ENCODE data around the gene CYP39A1.

The CYP39A1 gene

DNA sequence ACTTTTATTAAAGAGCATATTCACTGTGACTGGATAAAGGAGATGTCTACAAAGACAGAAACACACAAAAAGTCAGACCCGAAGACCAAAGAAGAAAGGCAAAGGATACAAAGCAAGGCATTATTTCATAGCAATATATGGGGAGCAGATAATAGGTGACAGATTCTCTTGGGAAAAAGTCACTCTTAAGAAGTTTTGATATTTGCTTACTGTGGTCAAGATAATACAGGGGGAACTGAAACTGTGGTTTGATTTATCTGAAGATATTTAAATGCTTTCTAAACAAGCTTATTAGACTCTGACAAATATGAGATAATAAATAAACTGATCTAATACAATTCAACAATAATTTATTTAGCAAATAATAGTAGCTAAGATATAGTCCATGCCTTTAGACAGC is 14.7 kb downstream of the CYP39A1 start:
- Histone ChIP-seq H3K27ac (ENCODE audit: low read depth, low read length, poor library complexity, severe bottlenecking) (peak overlapping the region; percentile 89), H4K20me1 (ENCODE audit: insufficient read depth, low read length) (no peaks in the 10 kb centered on the region), H3K9me3 (ENCODE audit: low read length) (no peaks in the 10 kb centered on the region), H3K4me3 (ENCODE audit: low read depth, low read length, poor library complexity, severe bottlenecking) (peak overlapping the region; percentile 40), H3F3A (ENCODE audit: insufficient read depth, low read length) (no peaks in the 10 kb centered on the region), H3K27me3 (ENCODE audit: insufficient read depth, low read length) (no peaks in the 10 kb centered on the region), H3K4me2 (ENCODE audit: low read length) (peak overlapping the region; percentile 65), H3K36me3 (ENCODE audit: insufficient read depth, low read length) (0 out of 2 replicates have a peak, but pooled peaks cover 7% of the 10 kb centered on the region), H3K4me1 (ENCODE audit: insufficient read depth, low read length, severe bottlenecking) (peaks cover 71% of the 10 kb centered on the region), H2AFZ (ENCODE audit: low read length) (no peak overlapping the region), H3K9ac (ENCODE audit: low read length) (peak overlapping the region; percentile 53), H3K9me2 (ENCODE audit: low read depth, low read length) (no peaks in the 10 kb centered on the region), H3K79me2 (ENCODE audit: insufficient read depth, low read length) (no peaks in the 10 kb centered on the region)
- TF ChIP-seq CTCF (IDR thresholded peaks at IDR 0.05; ENCODE audit: low read length) (no peak), EZH2 (IDR thresholded peaks at IDR 0.05; ENCODE audit: borderline replicate concordance, low read length) (no peak)

GRCh38 chr6:46637145-46637544 is 15.5 kb downstream of the CYP39A1 start:
- H3K4me2 ChIP-seq (ENCODE audit: low read length) = peak overlapping the region; percentile 65
- H3K27me3 ChIP-seq (ENCODE audit: insufficient read depth, low read length) = no peaks in the 10 kb centered on the region
- no peaks in the 10 kb centered on the region for H3K79me2 ChIP-seq (ENCODE audit: insufficient read depth, low read length)
- H3K4me1 ChIP-seq (ENCODE audit: insufficient read depth, low read length, severe bottlenecking) = peaks cover 69% of the 10 kb centered on the region
- H3K36me3 ChIP-seq (ENCODE audit: insufficient read depth, low read length) = 0 out of 2 replicates have a peak, but pooled peaks cover 7% of the 10 kb centered on the region
- no peak for TF ChIP-seq EZH2 (IDR thresholded peaks at IDR 0.05; ENCODE audit: borderline replicate concordance, low read length)
- no peak for TF ChIP-seq CTCF (IDR thresholded peaks at IDR 0.05; ENCODE audit: low read length)
- H3K9me2 ChIP-seq (ENCODE audit: low read depth, low read length) = no peaks in the 10 kb centered on the region
- peak overlapping the region; percentile 53 for H3K9ac ChIP-seq (ENCODE audit: low read length)
- peak overlapping the region; percentile 40 for H3K4me3 ChIP-seq (ENCODE audit: low read depth, low read length, poor library complexity, severe bottlenecking)
- peak overlapping the region; percentile 89 for H3K27ac ChIP-seq (ENCODE audit: low read depth, low read length, poor library complexity, severe bottlenecking)
- H3K9me3 ChIP-seq (ENCODE audit: low read length) = no peaks in the 10 kb centered on the region
- H4K20me1 ChIP-seq (ENCODE audit: insufficient read depth, low read length) = no peaks in the 10 kb centered on the region
- H3F3A ChIP-seq (ENCODE audit: insufficient read depth, low read length) = no peaks in the 10 kb centered on the region
- no peak overlapping the region for H2AFZ ChIP-seq (ENCODE audit: low read length)

GRCh38 chr6:46635462-46635861 is 17.2 kb downstream of the CYP39A1 start:
- no peak for TF ChIP-seq CTCF (IDR thresholded peaks at IDR 0.05; ENCODE audit: low read length)
- TF ChIP-seq EZH2 (IDR thresholded peaks at IDR 0.05; ENCODE audit: borderline replicate concordance, low read length) = no peak
- no peaks in the 10 kb centered on the region for H3K9me3 ChIP-seq (ENCODE audit: low read length)
- no peaks in the 10 kb centered on the region for H3K79me2 ChIP-seq (ENCODE audit: insufficient read depth, low read length)
- peaks cover 2% of the 10 kb centered on the region; the same call in 1 of the 2 replicates for H3K36me3 ChIP-seq (ENCODE audit: insufficient read depth, low read length)
- H3K9me2 ChIP-seq (ENCODE audit: low read depth, low read length) = no peaks in the 10 kb centered on the region
- H2AFZ ChIP-seq (ENCODE audit: low read length) = no peak overlapping the region
- no peak overlapping the region for H3K4me3 ChIP-seq (ENCODE audit: low read depth, low read length, poor library complexity, severe bottlenecking)
- H3K27ac ChIP-seq (ENCODE audit: low read depth, low read length, poor library complexity, severe bottlenecking) = peak overlapping the region; percentile 89
- no peaks in the 10 kb centered on the region for H3F3A ChIP-seq (ENCODE audit: insufficient read depth, low read length)
- H3K27me3 ChIP-seq (ENCODE audit: insufficient read depth, low read length) = no peaks in the 10 kb centered on the region
- peak overlapping the region; percentile 24; the same call in 1 of the 2 replicates for H3K4me2 ChIP-seq (ENCODE audit: low read length)
- no peak overlapping the region; the same call in 1 of the 2 replicates for H3K9ac ChIP-seq (ENCODE audit: low read length)
- H4K20me1 ChIP-seq (ENCODE audit: insufficient read depth, low read length) = no peaks in the 10 kb centered on the region
- H3K4me1 ChIP-seq (ENCODE audit: insufficient read depth, low read length, severe bottlenecking) = peaks cover 58% of the 10 kb centered on the region

All from OCI-LY1 (cell line).